Tibial nerve (tissue), 4 donors: Measurements from ENCODE around the gene RGS3. TPM values are rescaled to one million over a fixed set of nuclear protein-coding genes. Genes with fewer than 3 reads are reported as not detected.

ENCODE experiments used
- DNase-seq, 2 donors: peaks; one replicate each; pipeline ENCODE4 v3.0.0-alpha.2; 2019; ENCODE audit warnings: low spot score in 2 of 2
- H3K27ac ChIP-seq, 4 donors: fragments of 200-600 bp; sonication (generic) in 3 of 4; one replicate each; pipeline ENCODE4 v1.5.1; 2017 to 2019; ENCODE audit warnings: mild to moderate bottlenecking in 1 of 4
- H3K27me3 ChIP-seq, 2 donors: fragments of 200-600 bp; sonication (generic) in 1 of 2; one replicate each; pipeline versions ENCODE4 v1.5.1 to v1.6.0; 2017 to 2019
- H3K36me3 ChIP-seq, 3 donors: fragments of 200-600 bp; sonication (generic); one replicate each; pipeline ENCODE4 v1.5.1; 2018 to 2019
- H3K4me1 ChIP-seq, 4 donors: fragments of 200-600 bp; sonication (generic) in 3 of 4; one replicate each; pipeline ENCODE4 v1.5.1; 2017 to 2019
- H3K4me3 ChIP-seq, 4 donors: fragments of 200-600 bp; sonication (generic) in 3 of 4; one replicate each; pipeline ENCODE4 v1.5.1; 2017 to 2019; ENCODE audit warnings: mild to moderate bottlenecking in 1 of 4, moderate library complexity in 1 of 4
- H3K9me3 ChIP-seq, 4 donors: fragments of 200-600 bp; sonication (generic) in 3 of 4; one replicate each; pipeline ENCODE4 v1.5.1; 2017 to 2019
- CTCF ChIP-seq, 5 experiments: fragments of 200-600 bp in 3 of 5; fragments of 450-650 bp in 2 of 5; sonication (generic) in 3 of 5; IDR thresholded peaks; one replicate each; pipeline ENCODE4 v1.5.1; 2016 to 2019; ENCODE audit warnings: antibody characterized with exemption in 5 of 5, mild to moderate bottlenecking in 3 of 5, moderate library complexity in 2 of 5
- EP300 ChIP-seq, 2 donors: sonication (generic); formaldehyde crosslinking; IDR thresholded peaks; one replicate each; pipeline ENCODE4 v1.6.1; 2017; ENCODE audit warnings: antibody characterized with exemption in 2 of 2, mild to moderate bottlenecking in 1 of 2
- POLR2A ChIP-seq, 2 donors: fragments of 450-650 bp; IDR thresholded peaks; one replicate each; pipeline ENCODE4 v1.6.1; 2017; ENCODE audit warnings: antibody characterized with exemption in 2 of 2, mild to moderate bottlenecking in 2 of 2, moderate library complexity in 2 of 2
- WGBS, 2 donors: methylation state at CpG; one replicate each; pipeline ENCODE4 v1.1.5; 2018; 5-methylcytosine and 5-hydroxymethylcytosine counted together
- total RNA-seq, 4 donors: library from RNA; depleted of rRNA; stranded (reverse); fragments of >200 nt; gene quantifications; one replicate each; pipeline ENCODE4 v1.1.0, GENCODE V29; 2016

RGS3 gene
- total RNA-seq, 4 donors from 2014 or later, result 18.0 to 45.9 (median 35.2) TPM

DNA sequence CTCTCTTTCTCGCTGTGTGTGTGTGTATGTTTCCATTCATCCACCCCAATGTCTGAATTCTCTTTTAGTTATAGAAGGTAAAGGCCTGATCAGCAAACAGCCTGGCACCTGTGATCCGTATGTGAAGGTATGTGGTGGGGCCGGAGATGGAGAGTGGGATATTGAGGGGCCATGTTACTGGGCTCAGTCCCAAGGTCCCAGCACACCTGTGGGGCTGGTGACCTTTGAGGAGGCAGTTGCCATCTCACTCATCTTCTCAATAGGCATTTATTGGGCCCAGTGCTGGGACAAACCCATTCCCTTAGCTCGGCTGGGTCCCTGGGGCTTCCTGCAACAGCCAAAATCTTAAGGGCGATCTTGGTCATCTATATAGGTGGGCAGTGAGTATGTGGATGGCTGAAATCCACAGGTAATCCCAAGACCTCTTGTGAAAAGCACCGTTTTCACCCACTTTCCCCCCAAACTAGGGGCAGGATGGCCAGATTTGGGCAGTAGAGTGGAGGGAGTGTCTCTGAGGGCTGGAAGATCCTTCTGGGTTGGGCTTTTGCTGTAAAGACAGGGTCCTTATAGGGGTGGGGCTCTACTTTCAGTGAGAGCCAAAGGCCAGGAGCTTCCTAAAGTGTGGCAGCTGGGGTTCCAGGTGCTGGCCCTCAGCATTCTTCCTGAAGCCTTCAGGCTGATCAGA, 19.6 kb downstream of the RGS3 start:
- Histone ChIP-seq H3K9me3 (no peaks in the 10 kb centered on the region), H3K4me3 (no peak overlapping the region), H3K4me1 (peaks cover 0 to 17% (median 5%) of the 10 kb centered on the region in 4 donors), H3K27me3 (no peaks in the 10 kb centered on the region), H3K36me3 (no peaks in the 10 kb centered on the region), H3K27ac (peak overlapping the region in 1 of 4 donors; percentile 55)
- WGBS, 2 donors, result 96 to 98% methylated on average over 6 of the region's 6 CpGs
- TF ChIP-seq EP300 (IDR thresholded peaks at IDR 0.05) (no peak), CTCF (IDR thresholded peaks at IDR 0.05) (no peak), POLR2A (IDR thresholded peaks at IDR 0.05) (no peak)
- DNase-seq, result no peak

- TF ChIP-seq EP300 (IDR thresholded peaks at IDR 0.05), result no peak
- no peak for TF ChIP-seq POLR2A (IDR thresholded peaks at IDR 0.05)
- no peak for TF ChIP-seq CTCF (IDR thresholded peaks at IDR 0.05)
- no peak overlapping the region for H3K4me3 ChIP-seq
- peak overlapping the region in 2 of 4 donors; percentile 11 to 55 for H3K27ac ChIP-seq
- H3K27me3 ChIP-seq, result no peaks in the 10 kb centered on the region
- no peak for DNase-seq
- WGBS, 2 donors, result 67 to 79% methylated on average over 9 of the region's 9 CpGs
- no peaks in the 10 kb centered on the region for H3K9me3 ChIP-seq
- peaks cover 0 to 17% (median 5%) of the 10 kb centered on the region in 4 donors for H3K4me1 ChIP-seq
- H3K36me3 ChIP-seq, result no peaks in the 10 kb centered on the region
Observed at GRCh38 chr9:113483676-113484257, 20.2 kb downstream of the RGS3 start.

GRCh38 chr9:113484258-113484730, 20.8 kb downstream of the RGS3 start:
- no peaks in the 10 kb centered on the region for H3K27me3 ChIP-seq
- no peaks in the 10 kb centered on the region for H3K9me3 ChIP-seq
- peak in 1 of 2 donors; percentile 28 for DNase-seq
- H3K4me1 ChIP-seq, result peaks cover 0 to 17% (median 5%) of the 10 kb centered on the region in 4 donors
- peak overlapping the region in 2 of 4 donors; percentile 12 to 36 for H3K27ac ChIP-seq
- no peak overlapping the region for H3K4me3 ChIP-seq
- TF ChIP-seq POLR2A (IDR thresholded peaks at IDR 0.05) (no peak), CTCF (IDR thresholded peaks at IDR 0.05) (no peak), EP300 (IDR thresholded peaks at IDR 0.05) (no peak)
- WGBS, 2 donors, result 15 to 31% methylated on average over 2 of the region's 2 CpGs
- no peaks in the 10 kb centered on the region for H3K36me3 ChIP-seq

GRCh38 chr9:113485761-113486115, 22.2 kb downstream of the RGS3 start:
- no peaks in the 10 kb centered on the region for H3K27me3 ChIP-seq
- DNase-seq, result no peak
- TF ChIP-seq EP300 (IDR thresholded peaks at IDR 0.05) (no peak), CTCF (IDR thresholded peaks at IDR 0.05) (no peak), POLR2A (IDR thresholded peaks at IDR 0.05) (no peak)
- 85 to 94% methylated on average over 5 of the region's 5 CpGs for WGBS, 2 donors
- H3K36me3 ChIP-seq, result no peaks in the 10 kb centered on the region
- no peak overlapping the region for H3K27ac ChIP-seq
- H3K9me3 ChIP-seq, result no peaks in the 10 kb centered on the region
- H3K4me1 ChIP-seq, result peaks cover 0 to 17% (median 5%) of the 10 kb centered on the region in 4 donors
- H3K4me3 ChIP-seq, result no peak overlapping the region

GRCh38 chr9:113486327-113486726, 22.8 kb downstream of the RGS3 start:
- H3K4me1 ChIP-seq, result peaks cover 0 to 17% (median 5%) of the 10 kb centered on the region in 4 donors
- no peaks in the 10 kb centered on the region for H3K9me3 ChIP-seq
- no peak overlapping the region for H3K4me3 ChIP-seq
- TF ChIP-seq CTCF (IDR thresholded peaks at IDR 0.05), result no peak
- no peak for TF ChIP-seq POLR2A (IDR thresholded peaks at IDR 0.05)
- no peak for TF ChIP-seq EP300 (IDR thresholded peaks at IDR 0.05)
- no peaks in the 10 kb centered on the region for H3K36me3 ChIP-seq
- WGBS, 2 donors, result 94 to 95% methylated on average over 6 of the region's 6 CpGs
- DNase-seq, result no peak
- H3K27me3 ChIP-seq, result no peaks in the 10 kb centered on the region
- H3K27ac ChIP-seq, result no peak overlapping the region
